COR-L47 (cell line): ENCODE results near the gene BUB3.

Experiments
- DNase-seq: peaks from one replicate; lab custom pipeline; 2025; lab: John Stamatoyannopoulos, UW

BUB3 gene

DNA sequence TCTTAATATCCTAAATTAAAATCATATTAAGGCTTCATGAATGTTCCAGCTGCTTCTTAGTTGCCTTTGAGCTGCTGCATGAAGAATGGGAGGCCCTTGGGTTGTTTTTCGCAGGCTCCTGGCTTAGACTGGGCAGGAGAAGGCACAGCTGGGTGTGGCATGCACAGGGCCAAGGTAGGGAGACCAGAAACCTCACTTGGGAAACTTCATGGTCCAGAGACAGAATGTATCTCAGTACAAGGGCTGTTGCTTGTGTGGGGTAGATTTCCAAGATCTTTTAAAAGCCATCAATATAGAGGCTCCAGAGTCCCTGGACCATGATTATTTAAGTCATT lies 49.9 kb downstream of the BUB3 start:
- DNase-seq = no peak

GRCh38 chr10:123205041-123205440 lies 50.8 kb downstream of the BUB3 start:
- DNase-seq = no peak

GRCh38 chr10:123212063-123212462 lies 57.9 kb downstream of the BUB3 start:
- no peak for DNase-seq

- no peak for DNase-seq
Measured at GRCh38 chr10:123212640-123213039, 58.4 kb downstream of the BUB3 start.

- DNase-seq = no peak
Measured at GRCh38 chr10:123213192-123213591, 59.0 kb downstream of the BUB3 start.
